Activated naive CD4-positive, alpha-beta T cell treated with anti-CD3 and anti-CD28 coated beads for 36 hours (primary cell): ENCODE results near the gene ZDHHC11B. TPM values are rescaled to one million over a fixed set of nuclear protein-coding genes. Genes with fewer than 3 reads are reported as not detected.
"Not testable (repeated sequence)": the region's sequence is repeated elsewhere in the genome, so short reads cannot be mapped to it uniquely, and the experiment has no call there.

Experiments used
- CTCF ChIA-PET: fragments of 350-600 bp; sonication (Branson Sonifier 250); formaldehyde crosslinking; loops from one replicate; lab custom pipeline; 2021; ENCODE audit warnings: antibody characterized with exemption; lab: Charles Lee
- DNase-seq: peaks from one replicate; pipeline ENCODE4 v3.0.0-alpha.2; 2020
- H3K27ac Mint-ChIP-seq: one replicate; pipeline ENCODE4 v1.8.0; 2021; ENCODE audit warnings: mild to moderate bottlenecking, mixed read lengths
- H3K27me3 Mint-ChIP-seq: one replicate; pipeline ENCODE4 v1.8.0; 2021; ENCODE audit warnings: low read depth, mixed read lengths
- H3K36me3 Mint-ChIP-seq: one replicate; pipeline ENCODE4 v1.8.0; 2021; ENCODE audit warnings: low read depth, mixed read lengths
- H3K4me1 Mint-ChIP-seq: one replicate; pipeline ENCODE4 v1.8.0; 2021; ENCODE audit warnings: low read depth, mixed read lengths
- H3K4me3 Mint-ChIP-seq: one replicate; pipeline ENCODE4 v1.8.0; 2021; ENCODE audit warnings: mild to moderate bottlenecking, moderate library complexity, mixed read lengths
- H3K9me3 Mint-ChIP-seq: one replicate; pipeline ENCODE4 v1.8.0; 2021; ENCODE audit warnings: mixed read lengths
- intact Hi-C: fragments of 100-400 bp; cut with micrococcal nuclease; formaldehyde crosslinking; loops from one replicate; pipeline ENCODE4 v1.15.1; 2023
- total RNA-seq, 2 experiments: library from RNA; stranded (reverse); gene quantifications; one replicate each; pipeline ENCODE4 v1.2.3, GENCODE V29; 2021

Gene ZDHHC11B
- total RNA-seq, 2 experiments from 2014 or later: not detected

DNA sequence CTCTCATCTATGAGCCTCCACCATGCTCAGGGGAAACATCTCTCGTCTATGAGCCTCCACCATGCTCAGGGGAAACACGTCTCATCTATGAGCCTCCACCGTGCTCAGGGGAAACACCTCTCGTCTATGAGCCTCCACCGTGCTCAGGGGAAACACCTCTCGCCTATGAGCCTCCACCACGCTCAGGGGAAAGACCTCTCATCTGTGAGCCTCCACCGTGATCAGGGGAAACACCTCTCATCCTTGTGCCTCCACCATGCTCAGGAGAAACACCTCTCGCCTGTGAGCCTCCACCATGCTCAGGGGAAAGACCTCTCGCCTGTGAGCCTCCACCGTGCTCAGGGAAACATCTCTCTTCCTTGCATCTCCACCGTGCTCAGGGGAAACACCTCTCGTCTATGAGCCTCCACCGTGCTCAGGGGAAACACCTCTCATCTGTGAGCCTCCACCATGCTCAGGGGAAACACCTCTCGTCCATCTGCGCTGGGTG lies 30.3 kb downstream of the ZDHHC11B start:
- DNase-seq: peak; percentile 51
- H3K27ac Mint-ChIP-seq, H3K27me3 Mint-ChIP-seq, intact Hi-C loops, H3K36me3 Mint-ChIP-seq, H3K4me3 Mint-ChIP-seq, CTCF ChIA-PET, H3K9me3 Mint-ChIP-seq: not testable (repeated sequence)
- peaks cover 12% of the 10 kb centered on the region for H3K4me1 Mint-ChIP-seq

DNA sequence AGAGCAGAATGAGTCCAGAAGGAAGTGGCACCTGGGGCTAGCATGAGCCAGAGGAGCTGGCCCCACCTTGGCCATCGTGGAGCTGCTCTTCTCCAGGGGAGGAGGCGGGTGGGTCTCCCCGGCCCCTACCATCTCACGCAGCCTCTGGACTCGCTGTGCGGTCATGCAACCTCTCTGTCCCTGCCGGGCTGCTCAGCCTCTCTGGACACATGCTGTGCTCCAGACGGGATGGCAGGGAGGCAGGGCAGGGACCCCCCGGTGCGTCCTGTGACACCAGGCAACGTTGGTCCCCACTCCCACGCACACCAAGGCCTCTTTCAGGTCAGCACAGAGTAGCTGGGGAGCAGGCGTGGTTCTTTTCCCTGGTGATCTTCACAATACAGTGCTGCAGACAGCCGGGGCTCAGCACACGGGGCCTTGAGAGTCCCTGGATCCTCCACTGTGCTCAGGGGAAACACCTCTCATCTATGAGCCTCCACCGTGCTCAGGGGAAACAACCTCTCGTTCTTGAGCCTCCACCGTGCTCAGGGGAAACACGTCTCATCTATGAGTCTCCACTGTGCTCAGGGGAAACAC lies 30.9 kb downstream of the ZDHHC11B start:
- H3K9me3 Mint-ChIP-seq, intact Hi-C loops, CTCF ChIA-PET, H3K27ac Mint-ChIP-seq, DNase-seq, H3K27me3 Mint-ChIP-seq, H3K4me3 Mint-ChIP-seq, H3K36me3 Mint-ChIP-seq, H3K4me1 Mint-ChIP-seq: not testable (repeated sequence)

- H3K4me3 Mint-ChIP-seq, DNase-seq, H3K36me3 Mint-ChIP-seq, H3K4me1 Mint-ChIP-seq, intact Hi-C loops, CTCF ChIA-PET, H3K27ac Mint-ChIP-seq, H3K9me3 Mint-ChIP-seq, H3K27me3 Mint-ChIP-seq: not testable (repeated sequence)
These were observed 31.9 kb downstream of the ZDHHC11B start for GRCh38 chr5:752532-753115.

- H3K27me3 Mint-ChIP-seq, CTCF ChIA-PET, intact Hi-C loops, H3K27ac Mint-ChIP-seq, H3K4me3 Mint-ChIP-seq, H3K4me1 Mint-ChIP-seq, DNase-seq, H3K9me3 Mint-ChIP-seq, H3K36me3 Mint-ChIP-seq: not testable (repeated sequence)
These were observed 32.5 kb downstream of the ZDHHC11B start for GRCh38 chr5:751992-752391.

DNA sequence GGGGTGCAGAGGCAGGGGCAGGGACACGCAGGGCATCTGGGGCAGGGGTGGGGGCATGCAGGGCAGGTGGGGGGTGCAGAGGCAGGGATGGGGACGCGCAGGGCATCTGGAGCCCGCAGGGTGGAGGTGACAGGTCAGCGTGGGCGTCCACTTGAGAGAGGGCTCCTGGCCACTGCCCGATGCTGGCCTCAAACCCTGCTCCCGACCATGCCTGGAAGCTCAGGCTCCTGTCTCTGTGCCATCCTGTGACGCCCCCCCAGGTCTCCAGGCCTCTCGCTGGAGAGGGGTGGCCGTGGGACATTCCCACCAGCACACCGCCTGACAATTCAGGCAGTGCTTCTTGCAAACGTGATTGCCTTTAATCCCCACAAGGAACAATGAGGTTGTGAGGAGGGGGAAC lies 33.0 kb downstream of the ZDHHC11B start:
- H3K4me1 Mint-ChIP-seq: peaks cover 2% of the 10 kb centered on the region

DNA sequence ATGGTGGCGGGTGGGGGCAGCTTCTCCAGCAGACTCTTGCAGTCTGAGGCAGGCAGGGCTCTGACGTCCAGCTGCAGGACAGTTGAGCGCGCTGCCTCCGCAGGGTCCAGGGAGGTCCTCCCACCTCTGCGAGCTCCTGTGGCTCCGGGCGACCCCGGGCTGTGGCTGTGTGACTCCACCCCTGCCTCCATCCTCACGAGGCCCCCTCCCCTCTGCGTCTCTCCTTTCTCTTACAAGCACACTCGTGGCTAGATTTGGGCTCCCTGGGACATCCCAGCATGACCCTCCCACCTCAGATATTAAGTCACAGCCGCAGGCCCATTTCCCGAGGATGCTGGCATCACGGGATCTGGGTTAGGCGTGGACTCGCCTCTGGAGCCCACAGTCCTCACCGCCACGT lies 34.3 kb downstream of the ZDHHC11B start:
- DNase-seq, H3K9me3 Mint-ChIP-seq, intact Hi-C loops, H3K27me3 Mint-ChIP-seq, H3K27ac Mint-ChIP-seq, CTCF ChIA-PET, H3K36me3 Mint-ChIP-seq, H3K4me1 Mint-ChIP-seq, H3K4me3 Mint-ChIP-seq: not testable (repeated sequence)

More for the DNA sequence above, 33.0 kb downstream of the ZDHHC11B start:
- Mint-ChIP-seq H3K27ac (no peak overlapping the region), H3K36me3 (no peaks in the 10 kb centered on the region), H3K27me3 (no peaks in the 10 kb centered on the region), H3K9me3 (no peaks in the 10 kb centered on the region), H3K4me3 (no peak overlapping the region)
- no peak for DNase-seq
- CTCF ChIA-PET: no interaction called here
- intact Hi-C loops: no loop called here

- H3K4me1 Mint-ChIP-seq: peaks cover under 1% of the 10 kb centered on the region
- no peaks in the 10 kb centered on the region for H3K36me3 Mint-ChIP-seq
- intact Hi-C loops: no loop called here
- no peak overlapping the region for H3K27ac Mint-ChIP-seq
- no peaks in the 10 kb centered on the region for H3K27me3 Mint-ChIP-seq
- no peaks in the 10 kb centered on the region for H3K9me3 Mint-ChIP-seq
- CTCF ChIA-PET: no interaction called here
- DNase-seq: no peak
- no peak overlapping the region for H3K4me3 Mint-ChIP-seq
These were observed 35.3 kb downstream of the ZDHHC11B start for GRCh38 chr5:749101-749670.

- H3K4me1 Mint-ChIP-seq, H3K27ac Mint-ChIP-seq, H3K27me3 Mint-ChIP-seq, DNase-seq, H3K9me3 Mint-ChIP-seq, H3K4me3 Mint-ChIP-seq, H3K36me3 Mint-ChIP-seq, intact Hi-C loops: not testable (repeated sequence)
- CTCF ChIA-PET: interaction anchor here (0.6 kb wide), 1 partner anchor 9 kb away, joined by 4 read pairs; no protein-coding TSS in a partner anchor
These were observed 36.2 kb downstream of the ZDHHC11B start for GRCh38 chr5:748011-748980.

DNA sequence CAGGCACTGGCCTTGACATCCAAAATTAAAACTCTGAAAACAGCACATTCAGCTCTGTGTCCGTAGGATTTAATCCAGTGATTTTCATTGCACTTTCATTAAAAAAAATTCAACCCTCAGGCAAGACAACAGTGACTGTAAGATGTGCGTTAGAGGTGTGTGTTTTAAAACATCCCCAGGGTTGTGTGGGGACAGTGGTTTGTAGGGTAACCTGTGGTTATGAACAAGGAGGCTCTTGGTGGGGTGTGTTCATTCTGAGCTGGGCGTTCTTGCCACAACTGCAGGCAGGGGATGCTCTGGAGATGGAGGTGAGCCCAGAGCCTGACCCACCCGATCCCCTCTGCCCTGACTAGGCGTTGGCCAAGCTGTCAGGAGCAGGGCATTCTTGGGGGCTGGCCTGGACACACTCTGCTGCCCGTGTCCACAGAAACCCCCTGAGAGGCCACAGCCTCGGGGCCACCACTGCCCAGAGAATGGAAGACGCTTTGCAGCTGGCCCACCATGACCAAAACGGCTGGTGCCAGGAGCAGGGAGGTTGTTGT lies 37.2 kb downstream of the ZDHHC11B start:
- CTCF ChIA-PET, H3K4me1 Mint-ChIP-seq, H3K36me3 Mint-ChIP-seq, intact Hi-C loops, H3K27ac Mint-ChIP-seq, H3K27me3 Mint-ChIP-seq, H3K4me3 Mint-ChIP-seq, DNase-seq, H3K9me3 Mint-ChIP-seq: not testable (repeated sequence)

- H3K36me3 Mint-ChIP-seq: no peaks in the 10 kb centered on the region
- no peak for DNase-seq
- intact Hi-C loops: no loop called here
- H3K4me3 Mint-ChIP-seq: no peak overlapping the region
- no peaks in the 10 kb centered on the region for H3K4me1 Mint-ChIP-seq
- CTCF ChIA-PET: no interaction called here
- no peaks in the 10 kb centered on the region for H3K9me3 Mint-ChIP-seq
- no peaks in the 10 kb centered on the region for H3K27me3 Mint-ChIP-seq
- H3K27ac Mint-ChIP-seq: no peak overlapping the region
These were observed 38.2 kb downstream of the ZDHHC11B start for GRCh38 chr5:746258-746761.

- DNase-seq, H3K9me3 Mint-ChIP-seq, H3K36me3 Mint-ChIP-seq, H3K4me1 Mint-ChIP-seq, intact Hi-C loops, H3K4me3 Mint-ChIP-seq, H3K27me3 Mint-ChIP-seq, H3K27ac Mint-ChIP-seq: not testable (repeated sequence)
- CTCF ChIA-PET: interaction anchor here (0.6 kb wide), 1 partner anchor 14 kb away, joined by 3 read pairs; no protein-coding TSS in a partner anchor
These were observed 39.0 kb downstream of the ZDHHC11B start for GRCh38 chr5:745272-746142.
